ENCODE data around the gene TMEM98.

DNA sequence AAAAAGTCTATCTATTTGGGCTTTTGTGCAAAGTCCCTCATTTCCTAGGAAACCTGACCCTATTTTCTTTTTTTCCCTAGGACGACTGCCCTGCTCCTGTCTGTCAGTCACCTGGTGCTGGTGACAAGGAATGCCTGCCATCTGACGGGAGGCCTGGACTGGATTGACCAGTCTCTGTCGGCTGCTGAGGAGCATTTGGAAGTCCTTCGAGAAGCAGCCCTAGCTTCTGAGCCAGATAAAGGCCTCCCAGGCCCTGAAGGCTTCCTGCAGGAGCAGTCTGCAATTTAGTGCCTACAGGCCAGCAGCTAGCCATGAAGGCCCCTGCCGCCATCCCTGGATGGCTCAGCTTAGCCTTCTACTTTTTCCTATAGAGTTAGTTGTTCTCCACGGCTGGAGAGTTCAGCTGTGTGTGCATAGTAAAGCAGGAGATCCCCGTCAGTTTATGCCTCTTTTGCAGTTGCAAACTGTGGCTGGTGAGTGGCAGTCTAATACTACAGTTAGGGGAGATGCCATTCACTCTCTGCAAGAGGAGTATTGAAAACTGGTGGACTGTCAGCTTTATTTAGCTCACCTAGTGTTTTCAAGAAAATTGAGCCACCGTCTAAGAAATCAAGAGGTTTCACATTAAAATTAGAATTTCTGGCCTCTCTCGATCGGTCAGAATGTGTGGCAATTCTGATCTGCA lies 12.9 kb downstream of the TMEM98 start:
- no peak for TF ChIP-seq POLR2A (IDR thresholded peaks at IDR 0.05; ENCODE audit: low read depth, low read length)
- TF ChIP-seq PAX5 (IDR thresholded peaks at IDR 0.05; ENCODE audit: insufficient read depth, low read length, severe bottlenecking): no peak
- no peak for TF ChIP-seq POU2F2 (IDR thresholded peaks at IDR 0.05; ENCODE audit: low read depth, low read length)
- no peak for TF ChIP-seq SPI1 (IDR thresholded peaks at IDR 0.05; ENCODE audit: low read depth, low read length)

Data from GM12891 (cell line).